ENCODE results near the gene PHLDA1.
A peak's percentile ranks its signal among the peaks of the same experiment; 100 is the strongest.

PHLDA1 gene

GRCh38 chr12:76031414-76032042 lies at the start of gene PHLDA1:
Gene PHLDA1 (minus strand): TSS chr12:76031776.
- Histone ChIP-seq H3K4me3 (ENCODE audit: low read depth, low read length, poor library complexity, severe bottlenecking) (peak within 1 kb of the TSS; percentile 62), H3F3A (ENCODE audit: insufficient read depth, low read length) (no peaks in the 10 kb centered on the region), H3K9ac (ENCODE audit: low read length) (peak within 1 kb of the TSS; percentile 46; the same call in 1 of the 2 replicates), H3K27ac (ENCODE audit: low read depth, low read length, poor library complexity, severe bottlenecking) (no peak within 1 kb of the TSS), H3K9me2 (ENCODE audit: low read depth, low read length) (no peaks in the 10 kb centered on the region), H3K9me3 (ENCODE audit: low read length) (no peaks in the 10 kb centered on the region), H4K20me1 (ENCODE audit: insufficient read depth, low read length) (no peaks in the 10 kb centered on the region), H3K79me2 (ENCODE audit: insufficient read depth, low read length) (no peaks in the 10 kb centered on the region), H3K27me3 (ENCODE audit: insufficient read depth, low read length) (no peaks in the 10 kb centered on the region; the same call in 1 of the 2 replicates), H2AFZ (ENCODE audit: low read length) (no peak within 1 kb of the TSS), H3K4me1 (ENCODE audit: insufficient read depth, low read length, severe bottlenecking) (peaks cover 17% of the 10 kb centered on the region), H3K36me3 (ENCODE audit: insufficient read depth, low read length) (no peaks in the 10 kb centered on the region), H3K4me2 (ENCODE audit: low read length) (peak within 1 kb of the TSS; percentile 67)
- TF ChIP-seq EZH2 (IDR thresholded peaks at IDR 0.05; ENCODE audit: borderline replicate concordance, low read length): no peak
- TF ChIP-seq, protein P1, sequence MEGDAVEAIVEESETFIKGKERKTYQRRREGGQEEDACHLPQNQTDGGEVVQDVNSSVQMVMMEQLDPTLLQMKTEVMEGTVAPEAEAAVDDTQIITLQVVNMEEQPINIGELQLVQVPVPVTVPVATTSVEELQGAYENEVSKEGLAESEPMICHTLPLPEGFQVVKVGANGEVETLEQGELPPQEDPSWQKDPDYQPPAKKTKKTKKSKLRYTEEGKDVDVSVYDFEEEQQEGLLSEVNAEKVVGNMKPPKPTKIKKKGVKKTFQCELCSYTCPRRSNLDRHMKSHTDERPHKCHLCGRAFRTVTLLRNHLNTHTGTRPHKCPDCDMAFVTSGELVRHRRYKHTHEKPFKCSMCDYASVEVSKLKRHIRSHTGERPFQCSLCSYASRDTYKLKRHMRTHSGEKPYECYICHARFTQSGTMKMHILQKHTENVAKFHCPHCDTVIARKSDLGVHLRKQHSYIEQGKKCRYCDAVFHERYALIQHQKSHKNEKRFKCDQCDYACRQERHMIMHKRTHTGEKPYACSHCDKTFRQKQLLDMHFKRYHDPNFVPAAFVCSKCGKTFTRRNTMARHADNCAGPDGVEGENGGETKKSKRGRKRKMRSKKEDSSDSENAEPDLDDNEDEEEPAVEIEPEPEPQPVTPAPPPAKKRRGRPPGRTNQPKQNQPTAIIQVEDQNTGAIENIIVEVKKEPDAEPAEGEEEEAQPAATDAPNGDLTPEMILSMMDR (IDR thresholded peaks at IDR 0.05; ENCODE audit: low read length): peak; percentile 17; the same call in 1 of the 2 replicates

GRCh38 chr12:76080729-76081415 lies 49.3 kb upstream of the PHLDA1 start:
- peaks cover 63% of the 10 kb centered on the region for H3K36me3 ChIP-seq (ENCODE audit: insufficient read depth, low read length)
- no peak overlapping the region for H3K4me2 ChIP-seq (ENCODE audit: low read length)
- H3F3A ChIP-seq (ENCODE audit: insufficient read depth, low read length): no peaks in the 10 kb centered on the region
- no peaks in the 10 kb centered on the region for H3K9me2 ChIP-seq (ENCODE audit: low read depth, low read length)
- no peaks in the 10 kb centered on the region for H3K27me3 ChIP-seq (ENCODE audit: insufficient read depth, low read length)
- no peak overlapping the region for H3K4me3 ChIP-seq (ENCODE audit: low read depth, low read length, poor library complexity, severe bottlenecking)
- H3K9me3 ChIP-seq (ENCODE audit: low read length): no peaks in the 10 kb centered on the region
- no peak overlapping the region for H2AFZ ChIP-seq (ENCODE audit: low read length)
- no peak overlapping the region for H3K27ac ChIP-seq (ENCODE audit: low read depth, low read length, poor library complexity, severe bottlenecking)
- H3K4me1 ChIP-seq (ENCODE audit: insufficient read depth, low read length, severe bottlenecking): peaks cover 40% of the 10 kb centered on the region
- peaks cover 80% of the 10 kb centered on the region for H3K79me2 ChIP-seq (ENCODE audit: insufficient read depth, low read length)
- H3K9ac ChIP-seq (ENCODE audit: low read length): no peak overlapping the region
- 0 out of 2 replicates have a peak, but pooled peaks cover 4% of the 10 kb centered on the region for H4K20me1 ChIP-seq (ENCODE audit: insufficient read depth, low read length)
- TF ChIP-seq, protein P1 (IDR thresholded peaks at IDR 0.05; ENCODE audit: low read length): peak; percentile 8; the same call in 1 of the 2 replicates
- TF ChIP-seq EZH2 (IDR thresholded peaks at IDR 0.05; ENCODE audit: borderline replicate concordance, low read length): no peak

DNA sequence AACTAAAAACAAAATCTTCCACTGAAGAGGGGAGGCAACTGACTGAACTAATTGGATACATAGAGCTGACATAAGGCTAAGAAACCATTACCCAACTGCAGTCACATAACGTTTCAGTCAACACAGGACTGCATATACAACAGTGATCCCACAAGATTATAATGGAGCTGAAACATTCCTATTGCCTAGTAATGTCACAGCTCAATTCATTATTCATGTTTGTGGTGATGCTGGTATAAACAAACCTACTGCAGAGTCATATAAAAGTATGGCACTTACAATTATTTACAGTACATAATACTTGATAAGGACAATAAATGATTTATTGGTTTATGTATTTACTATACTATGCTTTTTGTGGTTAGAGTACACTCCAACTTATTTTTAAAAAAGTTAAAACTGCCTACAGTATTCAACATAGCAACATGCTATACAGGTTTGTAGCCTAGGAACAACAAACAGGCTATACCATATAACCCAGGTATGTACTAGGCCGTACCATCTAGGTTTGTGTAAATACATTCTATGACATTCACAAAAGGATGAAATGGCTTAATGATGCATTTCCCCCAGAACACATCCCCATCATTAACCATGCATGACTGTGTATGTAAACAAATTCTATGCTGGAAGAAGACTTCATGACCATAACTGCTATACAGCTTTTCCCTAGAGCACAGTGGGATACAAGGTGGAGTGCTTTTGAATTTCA lies 48.6 kb upstream of the PHLDA1 start:
- peaks cover 87% of the 10 kb centered on the region for H3K79me2 ChIP-seq (ENCODE audit: insufficient read depth, low read length)
- H3K9me3 ChIP-seq (ENCODE audit: low read length): no peaks in the 10 kb centered on the region
- H3K36me3 ChIP-seq (ENCODE audit: insufficient read depth, low read length): peaks cover 63% of the 10 kb centered on the region
- no peaks in the 10 kb centered on the region for H3F3A ChIP-seq (ENCODE audit: insufficient read depth, low read length)
- H3K9ac ChIP-seq (ENCODE audit: low read length): no peak overlapping the region
- H3K4me3 ChIP-seq (ENCODE audit: low read depth, low read length, poor library complexity, severe bottlenecking): no peak overlapping the region
- no peak overlapping the region for H3K27ac ChIP-seq (ENCODE audit: low read depth, low read length, poor library complexity, severe bottlenecking)
- H3K4me1 ChIP-seq (ENCODE audit: insufficient read depth, low read length, severe bottlenecking): peaks cover 33% of the 10 kb centered on the region
- H2AFZ ChIP-seq (ENCODE audit: low read length): no peak overlapping the region
- no peaks in the 10 kb centered on the region for H3K27me3 ChIP-seq (ENCODE audit: insufficient read depth, low read length)
- H4K20me1 ChIP-seq (ENCODE audit: insufficient read depth, low read length): 0 out of 2 replicates have a peak, but pooled peaks cover 4% of the 10 kb centered on the region
- H3K9me2 ChIP-seq (ENCODE audit: low read depth, low read length): no peaks in the 10 kb centered on the region
- H3K4me2 ChIP-seq (ENCODE audit: low read length): no peak overlapping the region
- no peak for TF ChIP-seq EZH2 (IDR thresholded peaks at IDR 0.05; ENCODE audit: borderline replicate concordance, low read length)
- TF ChIP-seq, protein P1 (IDR thresholded peaks at IDR 0.05; ENCODE audit: low read length): no peak

Measured in OCI-LY1 (cell line).